ENCODE measurements around the gene ZNF557.

DNA sequence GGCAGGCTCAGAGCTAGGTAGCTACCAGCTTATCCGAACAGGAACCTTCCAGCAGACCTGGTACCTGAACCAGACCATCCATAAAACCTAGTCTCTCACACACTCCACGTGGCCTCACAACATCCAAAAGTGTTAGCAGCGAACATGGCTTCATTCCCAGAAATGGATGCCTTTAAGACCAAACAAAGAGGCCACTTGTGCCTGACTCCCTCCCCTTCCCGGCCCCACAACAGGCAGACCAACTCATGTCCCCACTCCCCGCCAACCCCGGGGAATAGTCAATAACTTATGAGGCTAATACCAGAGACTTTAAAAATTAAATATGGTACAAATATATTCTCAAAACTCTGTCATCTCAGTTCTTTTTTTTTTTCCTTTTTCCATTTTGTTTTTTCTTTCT lies 46.2 kb downstream of the ZNF557 start:
- no peak for TF ChIP-seq CTCF (tag by site-specific recombination; IDR thresholded peaks at IDR 0.05)
- TF ChIP-seq, protein P1, sequence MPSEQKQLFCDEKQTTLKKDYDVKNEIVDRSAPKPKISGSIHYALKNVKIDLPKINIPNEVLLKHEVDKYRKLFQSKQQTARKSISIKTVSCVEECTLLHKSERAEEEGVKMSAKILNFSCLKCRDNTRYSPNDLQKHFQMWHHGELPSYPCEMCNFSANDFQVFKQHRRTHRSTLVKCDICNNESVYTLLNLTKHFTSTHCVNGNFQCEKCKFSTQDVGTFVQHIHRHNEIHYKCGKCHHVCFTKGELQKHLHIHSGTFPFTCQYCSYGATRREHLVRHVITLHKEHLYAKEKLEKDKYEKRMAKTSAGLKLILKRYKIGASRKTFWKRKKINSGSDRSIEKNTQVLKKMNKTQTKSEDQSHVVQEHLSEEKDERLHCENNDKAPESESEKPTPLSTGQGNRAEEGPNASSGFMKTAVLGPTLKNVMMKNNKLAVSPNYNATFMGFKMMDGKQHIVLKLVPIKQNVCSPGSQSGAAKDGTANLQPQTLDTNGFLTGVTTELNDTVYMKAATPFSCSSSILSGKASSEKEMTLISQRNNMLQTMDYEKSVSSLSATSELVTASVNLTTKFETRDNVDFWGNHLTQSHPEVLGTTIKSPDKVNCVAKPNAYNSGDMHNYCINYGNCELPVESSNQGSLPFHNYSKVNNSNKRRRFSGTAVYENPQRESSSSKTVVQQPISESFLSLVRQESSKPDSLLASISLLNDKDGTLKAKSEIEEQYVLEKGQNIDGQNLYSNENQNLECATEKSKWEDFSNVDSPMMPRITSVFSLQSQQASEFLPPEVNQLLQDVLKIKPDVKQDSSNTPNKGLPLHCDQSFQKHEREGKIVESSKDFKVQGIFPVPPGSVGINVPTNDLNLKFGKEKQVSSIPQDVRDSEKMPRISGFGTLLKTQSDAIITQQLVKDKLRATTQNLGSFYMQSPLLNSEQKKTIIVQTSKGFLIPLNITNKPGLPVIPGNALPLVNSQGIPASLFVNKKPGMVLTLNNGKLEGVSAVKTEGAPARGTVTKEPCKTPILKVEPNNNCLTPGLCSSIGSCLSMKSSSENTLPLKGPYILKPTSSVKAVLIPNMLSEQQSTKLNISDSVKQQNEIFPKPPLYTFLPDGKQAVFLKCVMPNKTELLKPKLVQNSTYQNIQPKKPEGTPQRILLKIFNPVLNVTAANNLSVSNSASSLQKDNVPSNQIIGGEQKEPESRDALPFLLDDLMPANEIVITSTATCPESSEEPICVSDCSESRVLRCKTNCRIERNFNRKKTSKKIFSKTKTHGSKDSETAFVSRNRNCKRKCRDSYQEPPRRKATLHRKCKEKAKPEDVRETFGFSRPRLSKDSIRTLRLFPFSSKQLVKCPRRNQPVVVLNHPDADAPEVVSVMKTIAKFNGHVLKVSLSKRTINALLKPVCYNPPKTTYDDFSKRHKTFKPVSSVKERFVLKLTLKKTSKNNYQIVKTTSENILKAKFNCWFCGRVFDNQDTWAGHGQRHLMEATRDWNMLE (tag by site-specific recombination; conservative IDR thresholded peaks at IDR 0.05; ENCODE audit: low read depth), result no peak
- no peak for TF ChIP-seq REST (tag by site-specific recombination; IDR thresholded peaks at IDR 0.05)
- TF ChIP-seq SP2 (tag by site-specific recombination; IDR thresholded peaks at IDR 0.05), result no peak
- no peak for TF ChIP-seq ZNF292 (tag by site-specific recombination; IDR thresholded peaks at IDR 0.05; ENCODE audit: borderline replicate concordance, low read depth)
- no peak for TF ChIP-seq ZNF830 (tag by site-specific recombination; IDR thresholded peaks at IDR 0.05; ENCODE audit: low read depth)

Measured in HEK293 (cell line).